ENCODE data around the gene NACC2. TPM values are rescaled to one million over a fixed set of nuclear protein-coding genes. Genes with fewer than 3 reads are reported as not detected.

The NACC2 gene
- total RNA-seq, 1 donor from 2014 or later, result 1.6 TPM

- no peak for DNase-seq
- no peak for ATAC-seq (ENCODE audit: low read depth)
- ChIA-PET POLR2A (no interaction called here), CTCF (no interaction called here)
- intact Hi-C loops (cut with micrococcal nuclease), result no loop called here
- H3K4me1 Mint-ChIP-seq, result peaks cover 3% of the 10 kb centered on the region
- H3K27me3 Mint-ChIP-seq, result peaks cover 22% of the 10 kb centered on the region
- no peak for TF ChIP-seq CTCF (IDR thresholded peaks at IDR 0.05)
- H3K27ac Mint-ChIP-seq, result no peak overlapping the region
- H3K36me3 Mint-ChIP-seq (ENCODE audit: low read depth), result no peaks in the 10 kb centered on the region
- H3K4me3 Mint-ChIP-seq, result peak overlapping the region; percentile 36
- no peaks in the 10 kb centered on the region for H3K9me3 Mint-ChIP-seq
Observed at GRCh38 chr9:136092741-136093140, 2.3 kb downstream of the NACC2 start.

- no peak for TF ChIP-seq CTCF (IDR thresholded peaks at IDR 0.05)
- CTCF ChIA-PET, result no interaction called here
- DNase-seq (no peak), ATAC-seq (ENCODE audit: low read depth) (no peak)
- POLR2A ChIA-PET, result no interaction called here
- peaks cover 3% of the 10 kb centered on the region for H3K4me1 Mint-ChIP-seq
- H3K4me3 Mint-ChIP-seq, result no peak overlapping the region
- peaks cover 19% of the 10 kb centered on the region for H3K27me3 Mint-ChIP-seq
- no peaks in the 10 kb centered on the region for H3K36me3 Mint-ChIP-seq (ENCODE audit: low read depth)
- no peak overlapping the region for H3K27ac Mint-ChIP-seq
- H3K9me3 Mint-ChIP-seq, result no peaks in the 10 kb centered on the region
- intact Hi-C loops (cut with micrococcal nuclease), result no loop called here
Observed at GRCh38 chr9:136092353-136092650, 2.8 kb downstream of the NACC2 start.

GRCh38 chr9:136091582-136092352 lies 3.3 kb downstream of the NACC2 start:
- no peak overlapping the region for H3K4me3 Mint-ChIP-seq
- H3K4me1 Mint-ChIP-seq, result peaks cover 3% of the 10 kb centered on the region
- no peak overlapping the region for H3K27ac Mint-ChIP-seq
- no peak for ATAC-seq (ENCODE audit: low read depth)
- no peak for DNase-seq
- no peaks in the 10 kb centered on the region for H3K36me3 Mint-ChIP-seq (ENCODE audit: low read depth)
- POLR2A ChIA-PET, result no interaction called here
- CTCF ChIA-PET, result no interaction called here
- H3K9me3 Mint-ChIP-seq, result no peaks in the 10 kb centered on the region
- H3K27me3 Mint-ChIP-seq, result peaks cover 19% of the 10 kb centered on the region
- no peak for TF ChIP-seq CTCF (IDR thresholded peaks at IDR 0.05)
- intact Hi-C loops (cut with micrococcal nuclease), result no loop called here

GRCh38 chr9:136090768-136091581 lies 4.1 kb downstream of the NACC2 start:
- ATAC-seq (ENCODE audit: low read depth), result no peak
- Mint-ChIP-seq H3K27me3 (peaks cover 17% of the 10 kb centered on the region), H3K9me3 (no peaks in the 10 kb centered on the region), H3K27ac (no peak overlapping the region), H3K4me1 (peaks cover 2% of the 10 kb centered on the region), H3K4me3 (no peak overlapping the region), H3K36me3 (ENCODE audit: low read depth) (no peaks in the 10 kb centered on the region)
- CTCF ChIA-PET, result interaction anchor here (1.5 to 1.6 kb wide), 2 partner anchors 27 to 32 kb away, joined by 4 to 10 read pairs; partner anchors contain the start of gene TMEM250
- no peak for DNase-seq
- TF ChIP-seq CTCF (IDR thresholded peaks at IDR 0.05), result no peak
- POLR2A ChIA-PET, result interaction anchor here (1.0 kb wide), 2 partner anchors 16 to 31 kb away, joined by 3 read pairs; no protein-coding TSS in a partner anchor
- intact Hi-C loops (cut with micrococcal nuclease), result no loop called here

- intact Hi-C loops (cut with micrococcal nuclease), result no loop called here
- ATAC-seq (ENCODE audit: low read depth) (no peak), DNase-seq (no peak)
- TF ChIP-seq CTCF (IDR thresholded peaks at IDR 0.05), result no peak
- Mint-ChIP-seq H3K4me3 (no peak overlapping the region), H3K27ac (no peak overlapping the region), H3K9me3 (no peaks in the 10 kb centered on the region), H3K27me3 (peaks cover 17% of the 10 kb centered on the region), H3K4me1 (peaks cover 2% of the 10 kb centered on the region), H3K36me3 (ENCODE audit: low read depth) (no peaks in the 10 kb centered on the region)
- ChIA-PET CTCF (interaction anchor here (1.5 to 1.6 kb wide), 2 partner anchors 28 to 33 kb away, joined by 4 to 10 read pairs; partner anchors contain the start of gene TMEM250), POLR2A (interaction anchor here (1.0 kb wide), 2 partner anchors 17 to 32 kb away, joined by 3 read pairs; no protein-coding TSS in a partner anchor)
Observed at GRCh38 chr9:136090056-136090735, 4.9 kb downstream of the NACC2 start.
